Prostate gland (tissue), 2 donors: ENCODE results near the gene ZNF200.

ENCODE experiments used
- CTCF ChIP-seq, 4 experiments: fragments of 200-600 bp in 2 of 4; fragments of 450-650 bp in 2 of 4; sonication (generic) in 2 of 4; IDR thresholded peaks; 1 replicate in 3 of 4; 2 replicates in 1 of 4; pipeline ENCODE4 v1.5.1; 2016 to 2019; ENCODE audit warnings: antibody characterized with exemption in 4 of 4, mild to moderate bottlenecking in 2 of 4, moderate library complexity in 2 of 4
- POLR2A ChIP-seq: fragments of 450-650 bp; IDR thresholded peaks from one replicate; pipeline ENCODE4 v1.6.1; 2016; ENCODE audit warnings: antibody characterized with exemption, mild to moderate bottlenecking
- POLR2AphosphoS5 ChIP-seq: sonication (generic); formaldehyde crosslinking; IDR thresholded peaks from one replicate; pipeline ENCODE4 v1.6.1; 2017; ENCODE audit warnings: antibody characterized with exemption

- TF ChIP-seq CTCF (IDR thresholded peaks at IDR 0.05), result no peak
- no peak for TF ChIP-seq POLR2A
- TF ChIP-seq POLR2AphosphoS5, result no peak
Measured at GRCh38 chr16:3276679-3277078, 41.7 kb upstream of the ZNF200 start.
